Stimulated activated CD4-positive, alpha-beta T cell treated with anti-CD3 and anti-CD28 coated beads, TNF-alpha, amount 100 ng/mL, for 48 hours (primary cell): ENCODE results near the gene ABL1.

Experiments
- DNase-seq, 3 donors: peaks; one replicate each; pipeline ENCODE4 v3.0.0-alpha.2; 2020; ENCODE audit warnings: low read depth in 3 of 3

Gene ABL1

GRCh38 chr9:130918101-130918825 is 83.2 kb downstream of the ABL1 start:
- DNase-seq, result no peak

GRCh38 chr9:130918826-130919558 is 83.9 kb downstream of the ABL1 start:
- DNase-seq, result no peak

- DNase-seq, result no peak
Measured at GRCh38 chr9:130919559-130920145, 84.6 kb downstream of the ABL1 start.

- DNase-seq, result no peak
Measured at GRCh38 chr9:130920233-130920632, 85.2 kb downstream of the ABL1 start.

GRCh38 chr9:130920762-130921299 is 85.8 kb downstream of the ABL1 start:
- DNase-seq, result no peak

GRCh38 chr9:130921300-130921988 is 86.4 kb downstream of the ABL1 start:
- DNase-seq, result no peak

- no peak for DNase-seq
Measured at GRCh38 chr9:130921989-130922892, 87.2 kb downstream of the ABL1 start.

- no peak for DNase-seq
Measured at GRCh38 chr9:130922893-130923610, 88.0 kb downstream of the ABL1 start.

GRCh38 chr9:130923611-130924447 is 88.8 kb downstream of the ABL1 start:
- DNase-seq, result no peak

- DNase-seq, result no peak
Measured at GRCh38 chr9:130924448-130924788, 89.4 kb downstream of the ABL1 start.

- no peak for DNase-seq
Measured at GRCh38 chr9:130925050-130925678, 90.1 kb downstream of the ABL1 start.

- no peak for DNase-seq
Measured at GRCh38 chr9:130927338-130927737, 92.3 kb downstream of the ABL1 start.

GRCh38 chr9:130927995-130928900 is 93.2 kb downstream of the ABL1 start:
- DNase-seq, result no peak

GRCh38 chr9:130929571-130930038 is 94.6 kb downstream of the ABL1 start:
- DNase-seq, result no peak

GRCh38 chr9:130930132-130930803 is 95.2 kb downstream of the ABL1 start:
- DNase-seq, result no peak

- DNase-seq, result no peak
Measured at GRCh38 chr9:130930804-130931349, 95.8 kb downstream of the ABL1 start.
